Keratinocyte (primary cell): ENCODE results near the gene TSPAN17. TPM values are rescaled to one million over a fixed set of nuclear protein-coding genes. Genes with fewer than 3 reads are reported as not detected.

ENCODE experiments used
- DNase-seq: peaks from one replicate; pipeline ENCODE4 v3.0.0-alpha.2; 2011; ENCODE audit warnings: low read depth, missing footprints, low spot score
- FAIRE-seq: peaks from 2 replicates; lab custom pipeline; 2011; peaks lifted over from hg19 to GRCh38; lab: Jason Lieb, UNC
- H2AFZ ChIP-seq: 2 replicates; pipeline ENCODE4 v1.6.0; 2012; ENCODE audit warnings: low read length, control low read depth, inconsistent platforms; ENCODE audit not compliant: control insufficient read depth
- H3K27ac ChIP-seq: 2 replicates; pipeline ENCODE4 v1.5.1; 2011; ENCODE audit warnings: low read length; ENCODE audit not compliant: control insufficient read depth, insufficient read depth
- H3K27me3 ChIP-seq: 3 replicates; pipeline ENCODE4 v1.6.0; 2011; ENCODE audit warnings: low read length; ENCODE audit not compliant: control insufficient read depth, insufficient read depth; ENCODE audit errors: extremely low read depth
- H3K36me3 ChIP-seq, 2 experiments: 2 replicates in 1 of 2; 3 replicates in 1 of 2; pipeline ENCODE4 v1.5.1; 2011; ENCODE audit warnings: low read length in 2 of 2, mild to moderate bottlenecking in 1 of 2; ENCODE audit not compliant: control insufficient read depth in 2 of 2, insufficient read depth in 2 of 2; ENCODE audit errors: extremely low read depth in 1 of 2
- H3K4me1 ChIP-seq: 3 replicates; pipeline ENCODE4 v1.5.1; 2011; ENCODE audit warnings: low read length; ENCODE audit not compliant: control insufficient read depth, insufficient read depth; ENCODE audit errors: extremely low read depth
- H3K4me2 ChIP-seq: 3 replicates; pipeline ENCODE4 v1.6.0; 2011; ENCODE audit warnings: low read depth, low read length; ENCODE audit not compliant: control insufficient read depth, insufficient read depth; ENCODE audit errors: extremely low read depth
- H3K4me3 ChIP-seq, 3 experiments: fragments of 200-600 bp in 1 of 3; sonication (generic) in 1 of 3; 2 replicates in 2 of 3; 3 replicates in 1 of 3; pipeline ENCODE4 v1.5.1; 2011 to 2016; ENCODE audit warnings: low read length in 3 of 3, mild to moderate bottlenecking in 3 of 3, control low read depth in 2 of 3, inconsistent platforms in 1 of 3, low read depth in 1 of 3, mixed read lengths in 1 of 3, mixed run types in 1 of 3, moderate library complexity in 1 of 3; ENCODE audit not compliant: control insufficient read depth in 2 of 3, insufficient read depth in 2 of 3; ENCODE audit errors: extremely low read depth in 1 of 3
- H3K79me2 ChIP-seq: 2 replicates; pipeline ENCODE4 v1.6.0; 2012; ENCODE audit warnings: low read length; ENCODE audit not compliant: control insufficient read depth, insufficient read depth
- H3K9ac ChIP-seq: 3 replicates; pipeline ENCODE4 v1.6.0; 2011; ENCODE audit warnings: low read length; ENCODE audit not compliant: control insufficient read depth, insufficient read depth; ENCODE audit errors: extremely low read depth
- H3K9me1 ChIP-seq: 3 replicates; pipeline ENCODE4 v1.6.0; 2011; ENCODE audit warnings: low read length; ENCODE audit not compliant: control insufficient read depth, insufficient read depth; ENCODE audit errors: extremely low read depth
- H3K9me3 ChIP-seq: 2 replicates; pipeline ENCODE4 v1.5.1; 2012; ENCODE audit warnings: low read depth, low read length; ENCODE audit not compliant: control insufficient read depth
- H4K20me1 ChIP-seq: 3 replicates; pipeline ENCODE4 v1.6.0; 2011; ENCODE audit warnings: low read length; ENCODE audit not compliant: control insufficient read depth, insufficient read depth; ENCODE audit errors: extremely low read depth
- EZH2 ChIP-seq: IDR thresholded peaks from one replicate; pipeline ENCODE4 v1.6.1; 2012; ENCODE audit warnings: inconsistent platforms, mild to moderate bottlenecking, low read length, moderate library complexity
- dilution Hi-C: fragments of 300-500 bp; cut with MboI; formaldehyde crosslinking; loops from one replicate; pipeline ENCODE4 v1.7.0; 2020; ENCODE audit warnings: low sequenced_read_pairs; ENCODE audit not compliant: extremely low pct_ligation_motif_present
- polyA plus RNA-seq, 5 experiments: library from polyadenylated mRNA; depleted of rRNA in 3 of 5; stranded (reverse) in 3 of 5; stranded (forward) in 1 of 5; unstranded in 1 of 5; fragments of >200 nt; gene quantifications; 1 replicate in 1 of 5; 2 replicates in 3 of 5; 3 replicates in 1 of 5; pipeline versions ENCODE4 v1.2.1 to v1.2.3, GENCODE V29; 2011 to 2012; ENCODE audit warnings: missing spikeins in 2 of 5, low read depth in 1 of 5, low replicate concordance in 1 of 5
- TF ChIP-seq, protein P1 (sequence below), 3 experiments: IDR thresholded peaks in 1 of 3; conservative IDR thresholded peaks in 1 of 3; optimal IDR thresholded peaks in 1 of 3; 2 replicates in 2 of 3; 3 replicates in 1 of 3; pipeline versions ENCODE3 to v1.5.1; 2011; ENCODE audit warnings: low read length in 3 of 3, mild to moderate bottlenecking in 3 of 3, moderate library complexity in 2 of 3, control low read depth in 1 of 3, inconsistent platforms in 1 of 3; ENCODE audit not compliant: insufficient read depth in 2 of 3; ENCODE audit errors: extremely low read depth in 1 of 3

The TSPAN17 gene
- polyA plus RNA-seq, 1 donor (not counting 4 experiments of a cell fraction or from before 2014, with no cell fraction given), result 53.1 TPM

DNA sequence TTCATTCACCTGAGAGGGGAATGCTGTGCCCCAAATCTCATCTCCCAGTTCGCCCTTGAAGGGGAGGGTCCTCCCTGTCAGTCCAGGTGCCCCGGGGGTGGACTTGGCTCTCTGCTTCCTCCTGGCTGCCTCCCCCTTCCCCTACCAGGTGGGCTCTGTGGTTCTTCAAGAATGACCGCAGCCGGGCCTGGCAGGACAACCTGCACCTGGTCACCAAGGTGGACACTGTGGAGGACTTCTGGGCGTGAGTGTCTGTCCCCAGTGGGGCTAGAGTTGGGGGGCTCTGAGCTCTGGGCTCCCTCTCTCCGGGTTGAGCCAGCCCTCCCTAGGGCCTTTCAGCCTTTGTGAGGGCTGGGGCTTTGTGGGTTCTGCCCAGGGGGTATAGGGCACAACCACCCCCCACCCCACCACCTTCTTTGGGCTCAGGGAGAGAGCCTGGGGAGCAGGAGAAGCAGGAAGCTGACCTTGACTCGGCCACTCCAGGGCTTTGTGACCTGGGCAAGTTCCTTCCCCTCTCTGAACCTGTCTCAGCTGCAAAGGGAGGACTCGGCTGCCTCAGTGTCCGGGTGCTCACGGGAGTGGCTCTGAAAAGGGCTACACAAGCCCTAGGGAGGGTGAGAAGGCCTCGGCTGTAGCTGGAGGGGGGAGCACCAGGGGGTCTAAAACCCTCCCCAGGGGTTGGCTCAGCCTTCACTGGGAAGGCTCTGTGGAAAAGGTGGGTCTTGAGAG, 3.6 kb upstream of the TSPAN17 start:
- Histone ChIP-seq H3K9me1 (no peaks in the 10 kb centered on the region), H3K79me2 (peaks cover 8% of the 10 kb centered on the region), H3K9ac (no peak overlapping the region), H2AFZ (no peak overlapping the region), H3K4me2 (no peak overlapping the region), H3K4me1 (peaks cover 13% of the 10 kb centered on the region), H3K27ac (no peak overlapping the region), H3K9me3 (no peaks in the 10 kb centered on the region), H4K20me1 (no peaks in the 10 kb centered on the region), H3K4me3 (no peak overlapping the region), H3K27me3 (no peaks in the 10 kb centered on the region), H3K36me3 (no peaks in the 10 kb centered on the region)
- TF ChIP-seq EZH2, result no peak
- TF ChIP-seq, protein P1, sequence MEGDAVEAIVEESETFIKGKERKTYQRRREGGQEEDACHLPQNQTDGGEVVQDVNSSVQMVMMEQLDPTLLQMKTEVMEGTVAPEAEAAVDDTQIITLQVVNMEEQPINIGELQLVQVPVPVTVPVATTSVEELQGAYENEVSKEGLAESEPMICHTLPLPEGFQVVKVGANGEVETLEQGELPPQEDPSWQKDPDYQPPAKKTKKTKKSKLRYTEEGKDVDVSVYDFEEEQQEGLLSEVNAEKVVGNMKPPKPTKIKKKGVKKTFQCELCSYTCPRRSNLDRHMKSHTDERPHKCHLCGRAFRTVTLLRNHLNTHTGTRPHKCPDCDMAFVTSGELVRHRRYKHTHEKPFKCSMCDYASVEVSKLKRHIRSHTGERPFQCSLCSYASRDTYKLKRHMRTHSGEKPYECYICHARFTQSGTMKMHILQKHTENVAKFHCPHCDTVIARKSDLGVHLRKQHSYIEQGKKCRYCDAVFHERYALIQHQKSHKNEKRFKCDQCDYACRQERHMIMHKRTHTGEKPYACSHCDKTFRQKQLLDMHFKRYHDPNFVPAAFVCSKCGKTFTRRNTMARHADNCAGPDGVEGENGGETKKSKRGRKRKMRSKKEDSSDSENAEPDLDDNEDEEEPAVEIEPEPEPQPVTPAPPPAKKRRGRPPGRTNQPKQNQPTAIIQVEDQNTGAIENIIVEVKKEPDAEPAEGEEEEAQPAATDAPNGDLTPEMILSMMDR (optimal IDR thresholded peaks at IDR 0.05 in 1 of 3, IDR thresholded peaks at IDR 0.05 in 1 of 3, conservative IDR thresholded peaks at IDR 0.05 in 1 of 3; ENCODE audit: extremely low read depth in 1 of 3, insufficient read depth in 2 of 3, low read length in 3 of 3), result no peak
- DNase-seq (no peak), FAIRE-seq (no peak)
- dilution Hi-C loops, result no loop called here

DNA sequence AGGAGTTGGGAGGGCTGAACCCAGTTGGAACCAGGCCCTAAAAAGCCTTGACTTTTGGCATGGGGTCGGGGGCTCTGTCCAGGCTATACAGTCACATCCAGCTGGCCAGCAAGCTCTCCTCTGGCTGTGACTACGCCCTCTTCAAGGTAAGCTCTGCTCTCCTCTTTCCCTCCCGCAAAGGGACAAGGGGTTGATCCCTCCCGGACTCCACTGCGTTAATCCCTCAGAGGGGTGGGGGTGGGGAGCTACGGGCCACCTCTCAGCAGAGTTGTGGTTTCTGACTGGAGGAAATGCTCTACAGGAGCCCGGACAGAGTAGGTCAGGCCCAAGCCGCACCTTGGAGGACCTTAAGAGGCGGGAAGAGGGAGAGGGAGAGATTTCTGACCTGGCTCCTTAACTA, 3.0 kb upstream of the TSPAN17 start:
- FAIRE-seq, result no peak
- Histone ChIP-seq H3K79me2 (peaks cover 14% of the 10 kb centered on the region), H3K36me3 (no peaks in the 10 kb centered on the region), H2AFZ (no peak overlapping the region), H3K4me3 (no peak overlapping the region), H3K9me3 (no peaks in the 10 kb centered on the region), H3K27me3 (no peaks in the 10 kb centered on the region), H3K27ac (no peak overlapping the region), H3K9ac (no peak overlapping the region), H4K20me1 (no peaks in the 10 kb centered on the region), H3K4me2 (no peak overlapping the region), H3K9me1 (no peaks in the 10 kb centered on the region), H3K4me1 (peaks cover 15% of the 10 kb centered on the region)
- dilution Hi-C loops, result no loop called here
- TF ChIP-seq, protein P1 (optimal IDR thresholded peaks at IDR 0.05 in 1 of 3, IDR thresholded peaks at IDR 0.05 in 1 of 3, conservative IDR thresholded peaks at IDR 0.05 in 1 of 3; ENCODE audit: extremely low read depth in 1 of 3, insufficient read depth in 2 of 3, low read length in 3 of 3), result no peak
- no peak for TF ChIP-seq EZH2
- DNase-seq, result no peak
